Activated CD4-positive, alpha-beta memory T cell treated with anti-CD3 and anti-CD28 coated beads for 36 hours (primary cell): ENCODE data around the gene MAPK13. TPM values are rescaled to one million over a fixed set of nuclear protein-coding genes. Genes with fewer than 3 reads are reported as not detected.

Source experiments
- CTCF ChIA-PET: fragments of 350-600 bp; sonication (Branson Sonifier 250); formaldehyde crosslinking; loops from one replicate; lab custom pipeline; 2021; ENCODE audit warnings: antibody characterized with exemption, inconsistent platforms; lab: Charles Lee
- POLR2A ChIA-PET: fragments of 350-600 bp; sonication (Branson Sonifier 250); formaldehyde crosslinking; loops from one replicate; lab custom pipeline; 2021; ENCODE audit warnings: antibody characterized with exemption; lab: Charles Lee
- DNase-seq: peaks from one replicate; pipeline ENCODE4 v3.0.0-alpha.2; 2020
- H3K27ac Mint-ChIP-seq: one replicate; pipeline ENCODE4 v1.8.0; 2021; ENCODE audit warnings: mixed read lengths
- H3K27me3 Mint-ChIP-seq: one replicate; pipeline ENCODE4 v1.8.0; 2021; ENCODE audit warnings: mixed read lengths
- H3K36me3 Mint-ChIP-seq: one replicate; pipeline ENCODE4 v1.8.0; 2021; ENCODE audit warnings: mixed read lengths
- H3K4me1 Mint-ChIP-seq: one replicate; pipeline ENCODE4 v1.8.0; 2021; ENCODE audit warnings: low read depth, mixed read lengths
- H3K4me3 Mint-ChIP-seq: one replicate; pipeline ENCODE4 v1.8.0; 2021; ENCODE audit warnings: mild to moderate bottlenecking, mixed read lengths
- H3K9me3 Mint-ChIP-seq: one replicate; pipeline ENCODE4 v1.8.0; 2021; ENCODE audit warnings: mixed read lengths
- intact Hi-C: fragments of 100-400 bp; cut with micrococcal nuclease; formaldehyde crosslinking; loops from one replicate; pipeline ENCODE4 v1.15.1; 2023
- total RNA-seq, 2 experiments: library from RNA; stranded (reverse); gene quantifications; one replicate each; pipeline ENCODE4 v1.2.3, GENCODE V29; 2021

The MAPK13 gene
- total RNA-seq, 2 experiments from 2014 or later = 61.0 to 65.0 TPM

GRCh38 chr6:36149476-36149875, 19.2 kb downstream of the MAPK13 start:
- ChIA-PET POLR2A (no interaction called here), CTCF (interaction anchor here (1.1 kb wide), 1 partner anchor 18 kb away, joined by 3 read pairs; no protein-coding TSS in a partner anchor)
- no peaks in the 10 kb centered on the region for H3K27me3 Mint-ChIP-seq
- intact Hi-C loops = no loop called here
- peaks cover 6% of the 10 kb centered on the region for H3K9me3 Mint-ChIP-seq
- H3K27ac Mint-ChIP-seq = no peak overlapping the region
- H3K4me1 Mint-ChIP-seq = peaks cover 10% of the 10 kb centered on the region
- peaks cover under 1% of the 10 kb centered on the region for H3K36me3 Mint-ChIP-seq
- DNase-seq = no peak
- H3K4me3 Mint-ChIP-seq = no peak overlapping the region

GRCh38 chr6:36150283-36150682, 20.0 kb downstream of the MAPK13 start:
- POLR2A ChIA-PET = no interaction called here
- Mint-ChIP-seq H3K27me3 (no peaks in the 10 kb centered on the region), H3K27ac (no peak overlapping the region), H3K4me1 (peaks cover 10% of the 10 kb centered on the region), H3K9me3 (peaks cover 10% of the 10 kb centered on the region), H3K36me3 (peaks cover 2% of the 10 kb centered on the region), H3K4me3 (no peak overlapping the region)
- DNase-seq = no peak
- intact Hi-C loops = no loop called here
- CTCF ChIA-PET = interaction anchor here (1.1 to 1.4 kb wide), 2 partner anchors 19 to 29 kb away, joined by 3 read pairs; no protein-coding TSS in a partner anchor

- Mint-ChIP-seq H3K36me3 (peaks cover 6% of the 10 kb centered on the region), H3K4me3 (no peak overlapping the region), H3K27me3 (no peaks in the 10 kb centered on the region), H3K9me3 (peaks cover 16% of the 10 kb centered on the region), H3K27ac (no peak overlapping the region), H3K4me1 (peaks cover 4% of the 10 kb centered on the region)
- ChIA-PET POLR2A (no interaction called here), CTCF (no interaction called here)
- no peak for DNase-seq
- intact Hi-C loops = no loop called here
Measured at GRCh38 chr6:36154286-36154685, 24.0 kb downstream of the MAPK13 start.

GRCh38 chr6:36155662-36156061, 25.3 kb downstream of the MAPK13 start:
- H3K27ac Mint-ChIP-seq = no peak overlapping the region
- no peak for DNase-seq
- ChIA-PET CTCF (interaction anchor here (0.6 kb wide), 1 partner anchor 12 kb away, joined by 3 read pairs; no protein-coding TSS in a partner anchor), POLR2A (interaction anchor here (0.7 kb wide), 1 partner anchor 18 kb away, joined by 3 read pairs; no protein-coding TSS in a partner anchor)
- H3K9me3 Mint-ChIP-seq = peaks cover 16% of the 10 kb centered on the region
- peaks cover under 1% of the 10 kb centered on the region for H3K4me1 Mint-ChIP-seq
- H3K4me3 Mint-ChIP-seq = no peak overlapping the region
- H3K27me3 Mint-ChIP-seq = no peaks in the 10 kb centered on the region
- H3K36me3 Mint-ChIP-seq = peaks cover 8% of the 10 kb centered on the region
- intact Hi-C loops = no loop called here

- CTCF ChIA-PET = no interaction called here
Measured at GRCh38 chr6:36160147-36160760, 29.9 kb downstream of the MAPK13 start.

GRCh38 chr6:36169023-36170007, 39.0 kb downstream of the MAPK13 start:
- POLR2A ChIA-PET = no interaction called here
- CTCF ChIA-PET = interaction anchor here (0.8 kb wide), 1 partner anchor 26 kb away, joined by 3 read pairs; no protein-coding TSS in a partner anchor
- intact Hi-C loops = loop anchor here (1.0 kb wide), 1 partner anchor 38 kb away; no protein-coding TSS in a partner anchor
- Mint-ChIP-seq H3K27ac (peak overlapping the region; percentile 38), H3K4me1 (peaks cover 18% of the 10 kb centered on the region), H3K4me3 (no peak overlapping the region), H3K36me3 (peaks cover 2% of the 10 kb centered on the region), H3K27me3 (no peaks in the 10 kb centered on the region), H3K9me3 (no peaks in the 10 kb centered on the region)
- peak; percentile 12 for DNase-seq

More at GRCh38 chr6:36160147-36160760, 29.9 kb downstream of the MAPK13 start:
- H3K4me1 Mint-ChIP-seq = no peaks in the 10 kb centered on the region
- POLR2A ChIA-PET = no interaction called here
- peaks cover 7% of the 10 kb centered on the region for H3K36me3 Mint-ChIP-seq
- no peaks in the 10 kb centered on the region for H3K27me3 Mint-ChIP-seq
- H3K27ac Mint-ChIP-seq = no peak overlapping the region
- peaks cover 13% of the 10 kb centered on the region for H3K9me3 Mint-ChIP-seq
- no peak for DNase-seq
- intact Hi-C loops = no loop called here
- no peak overlapping the region for H3K4me3 Mint-ChIP-seq

- DNase-seq = no peak
- Mint-ChIP-seq H3K36me3 (peaks cover 2% of the 10 kb centered on the region), H3K27ac (no peak overlapping the region), H3K4me1 (peaks cover 18% of the 10 kb centered on the region), H3K9me3 (no peaks in the 10 kb centered on the region), H3K27me3 (no peaks in the 10 kb centered on the region), H3K4me3 (no peak overlapping the region)
- ChIA-PET CTCF (interaction anchor here (1.9 kb wide), 1 partner anchor 47 kb away, joined by 5 read pairs; no protein-coding TSS in a partner anchor), POLR2A (no interaction called here)
- intact Hi-C loops = no loop called here
Measured at GRCh38 chr6:36170704-36171103, 40.4 kb downstream of the MAPK13 start.

- Mint-ChIP-seq H3K9me3 (no peaks in the 10 kb centered on the region), H3K4me3 (no peak overlapping the region), H3K36me3 (no peaks in the 10 kb centered on the region), H3K4me1 (peaks cover 18% of the 10 kb centered on the region), H3K27ac (no peak overlapping the region), H3K27me3 (no peaks in the 10 kb centered on the region)
- CTCF ChIA-PET = interaction anchor here (1.9 kb wide), 1 partner anchor 48 kb away, joined by 5 read pairs; no protein-coding TSS in a partner anchor
- no peak for DNase-seq
- intact Hi-C loops = no loop called here
- POLR2A ChIA-PET = no interaction called here
Measured at GRCh38 chr6:36171573-36171972, 41.3 kb downstream of the MAPK13 start.

GRCh38 chr6:36177166-36177565, 46.9 kb downstream of the MAPK13 start:
- POLR2A ChIA-PET = no interaction called here
- peaks cover 21% of the 10 kb centered on the region for H3K36me3 Mint-ChIP-seq
- peak; percentile 49 for DNase-seq
- peaks cover 7% of the 10 kb centered on the region for H3K4me1 Mint-ChIP-seq
- intact Hi-C loops = no loop called here
- CTCF ChIA-PET = no interaction called here
- H3K27ac Mint-ChIP-seq = peak overlapping the region; percentile 15
- no peak overlapping the region for H3K4me3 Mint-ChIP-seq
- H3K27me3 Mint-ChIP-seq = no peaks in the 10 kb centered on the region
- H3K9me3 Mint-ChIP-seq = peaks cover 25% of the 10 kb centered on the region

GRCh38 chr6:36178544-36178943, 48.2 kb downstream of the MAPK13 start:
- peaks cover 7% of the 10 kb centered on the region for H3K4me1 Mint-ChIP-seq
- no peaks in the 10 kb centered on the region for H3K27me3 Mint-ChIP-seq
- ChIA-PET POLR2A (no interaction called here), CTCF (no interaction called here)
- H3K27ac Mint-ChIP-seq = no peak overlapping the region
- DNase-seq = no peak
- peaks cover 35% of the 10 kb centered on the region for H3K9me3 Mint-ChIP-seq
- peaks cover 26% of the 10 kb centered on the region for H3K36me3 Mint-ChIP-seq
- H3K4me3 Mint-ChIP-seq = no peak overlapping the region
- intact Hi-C loops = no loop called here

GRCh38 chr6:36180126-36180525, 49.8 kb downstream of the MAPK13 start:
- CTCF ChIA-PET = no interaction called here
- POLR2A ChIA-PET = no interaction called here
- H3K4me1 Mint-ChIP-seq = peaks cover 7% of the 10 kb centered on the region
- H3K27ac Mint-ChIP-seq = no peak overlapping the region
- intact Hi-C loops = no loop called here
- H3K27me3 Mint-ChIP-seq = no peaks in the 10 kb centered on the region
- DNase-seq = no peak
- H3K36me3 Mint-ChIP-seq = peaks cover 26% of the 10 kb centered on the region
- H3K4me3 Mint-ChIP-seq = no peak overlapping the region
- peaks cover 35% of the 10 kb centered on the region for H3K9me3 Mint-ChIP-seq

GRCh38 chr6:36184311-36184710, 54.0 kb downstream of the MAPK13 start:
- CTCF ChIA-PET = interaction anchor here (0.7 to 1.0 kb wide), 2 partner anchors 11 to 136 kb away, joined by 3 to 4 read pairs; no protein-coding TSS in a partner anchor
- DNase-seq = no peak
- Mint-ChIP-seq H3K36me3 (peaks cover 7% of the 10 kb centered on the region), H3K27me3 (no peaks in the 10 kb centered on the region), H3K27ac (no peak overlapping the region), H3K4me1 (no peaks in the 10 kb centered on the region), H3K9me3 (peaks cover 15% of the 10 kb centered on the region), H3K4me3 (no peak overlapping the region)
- intact Hi-C loops = no loop called here
- POLR2A ChIA-PET = no interaction called here
